ENCODE data around the gene KIF6.

GRCh38 chr6:39615622-39616021 lies 109.6 kb downstream of the KIF6 start:
- TF ChIP-seq CTCF (IDR thresholded peaks at IDR 0.05): no peak
- TF ChIP-seq POLR2A (IDR thresholded peaks at IDR 0.05; ENCODE audit: low read depth): no peak

Data from esophagus muscularis mucosa (tissue), 3 donors.